Gastrocnemius medialis (tissue), 4 donors: Measurements from ENCODE around the gene AMFR. TPM values are rescaled to one million over a fixed set of nuclear protein-coding genes. Genes with fewer than 3 reads are reported as not detected.

Experiments
- ATAC-seq, 2 donors: fragments of 150-250 bp; one replicate each; pipeline ENCODE4 v1.9.1; 2016
- DNase-seq, 2 donors: peaks; one replicate each; pipeline ENCODE4 v3.0.0-alpha.2; 2019
- H3K27ac ChIP-seq, 4 donors: fragments of 200-600 bp; sonication (generic); 1 replicate in 1 of 4; 2 replicates in 3 of 4; pipeline ENCODE4 v1.5.1; 2016 to 2018; ENCODE audit warnings: mild to moderate bottlenecking in 2 of 4, moderate library complexity in 1 of 4
- H3K27me3 ChIP-seq, 3 donors: fragments of 200-600 bp; sonication (generic) in 2 of 3; 1 replicate in 1 of 3; 2 replicates in 2 of 3; pipeline versions ENCODE4 v1.5.1 to v1.6.0; 2016 to 2019; ENCODE audit warnings: mild to moderate bottlenecking in 1 of 3, moderate library complexity in 1 of 3
- H3K36me3 ChIP-seq, 2 donors: fragments of 200-600 bp; sonication (generic) in 1 of 2; one replicate each; pipeline ENCODE4 v1.5.1; 2017 to 2018
- H3K4me1 ChIP-seq, 2 donors: fragments of 200-600 bp; sonication (generic) in 1 of 2; one replicate each; pipeline ENCODE4 v1.5.1; 2016 to 2017; ENCODE audit warnings: mild to moderate bottlenecking in 2 of 2
- H3K4me3 ChIP-seq, 4 donors: fragments of 200-600 bp; sonication (generic) in 3 of 4; 1 replicate in 1 of 4; 2 replicates in 3 of 4; pipeline ENCODE4 v1.5.1; 2016 to 2019; ENCODE audit warnings: mild to moderate bottlenecking in 2 of 4
- H3K9me3 ChIP-seq, 3 donors: fragments of 200-600 bp; sonication (generic) in 2 of 3; 1 replicate in 1 of 3; 2 replicates in 2 of 3; pipeline ENCODE4 v1.5.1; 2016 to 2019
- POLR2A ChIP-seq, 2 donors: fragments of 450-650 bp; IDR thresholded peaks; one replicate each; pipeline ENCODE4 v1.6.1; 2017; ENCODE audit warnings: antibody characterized with exemption in 2 of 2, mild to moderate bottlenecking in 2 of 2, moderate library complexity in 2 of 2
- in situ Hi-C, 4 donors: fragments of 200-750 bp; cut with MboI; loops; one replicate each; pipeline versions ENCODE4 v1.15.0 to v1.8.0; 2017; ENCODE audit warnings: low sequenced_read_pairs in 4 of 4
- intact Hi-C: fragments of 100-400 bp; cut with DNase I; formaldehyde crosslinking; loops from one replicate; pipeline ENCODE4 v1.15.1; 2023; ENCODE audit warnings: low total_unique reads
- total RNA-seq, 4 donors: library from RNA; depleted of rRNA; stranded (reverse); fragments of >200 nt; gene quantifications; one replicate each; pipeline versions ENCODE4 v1.1.0 to v1.2.3, GENCODE V29; 2016
- TF ChIP-seq, protein P1 (sequence below), 5 experiments: fragments of 450-650 bp in 3 of 5; fragments of 200-600 bp in 2 of 5; sonication (generic) in 2 of 5; IDR thresholded peaks in 4 of 5; conservative IDR thresholded peaks in 1 of 5; 1 replicate in 4 of 5; 2 replicates in 1 of 5; pipeline ENCODE4 v1.5.1; 2016 to 2019; ENCODE audit warnings: antibody characterized with exemption in 5 of 5, mild to moderate bottlenecking in 3 of 5, moderate library complexity in 3 of 5

Gene AMFR
- total RNA-seq, 4 donors from 2014 or later: 349 to 951 (median 571) TPM

DNA sequence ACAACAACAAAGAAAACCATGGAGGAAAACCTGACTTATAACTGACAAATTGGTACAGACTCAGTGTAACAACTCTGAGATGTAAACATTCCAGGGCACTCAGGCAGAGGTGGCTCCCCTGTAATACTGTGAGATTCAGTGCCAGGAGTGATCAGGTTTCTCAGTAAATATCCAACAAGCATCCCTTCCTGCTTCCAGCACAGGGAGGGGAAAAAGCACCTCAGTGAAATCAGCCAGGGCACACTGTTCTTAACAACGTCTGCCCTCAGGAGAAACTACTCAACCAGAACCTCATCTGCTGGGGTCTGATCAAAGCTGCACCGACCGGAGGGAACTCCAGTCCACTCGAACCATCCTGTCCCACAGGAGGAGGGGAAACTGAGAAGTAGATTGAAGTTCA lies 52.3 kb downstream of the AMFR start:
- Histone ChIP-seq H3K4me1 (peaks cover 35 to 51% of the 10 kb centered on the region in 2 donors), H3K36me3 (peaks cover 0 to 13% of the 10 kb centered on the region in 2 donors), H3K27ac (peak overlapping the region; percentile 41 to 67 (median 55)), H3K27me3 (no peaks in the 10 kb centered on the region), H3K4me3 (no peak overlapping the region), H3K9me3 (no peaks in the 10 kb centered on the region)
- ATAC-seq (peak; percentile 42 to 43), DNase-seq (no peak)
- in situ Hi-C loops: no loop called here
- intact Hi-C loops: no loop called here
- no peak for TF ChIP-seq POLR2A (IDR thresholded peaks at IDR 0.05)
- TF ChIP-seq, protein P1, sequence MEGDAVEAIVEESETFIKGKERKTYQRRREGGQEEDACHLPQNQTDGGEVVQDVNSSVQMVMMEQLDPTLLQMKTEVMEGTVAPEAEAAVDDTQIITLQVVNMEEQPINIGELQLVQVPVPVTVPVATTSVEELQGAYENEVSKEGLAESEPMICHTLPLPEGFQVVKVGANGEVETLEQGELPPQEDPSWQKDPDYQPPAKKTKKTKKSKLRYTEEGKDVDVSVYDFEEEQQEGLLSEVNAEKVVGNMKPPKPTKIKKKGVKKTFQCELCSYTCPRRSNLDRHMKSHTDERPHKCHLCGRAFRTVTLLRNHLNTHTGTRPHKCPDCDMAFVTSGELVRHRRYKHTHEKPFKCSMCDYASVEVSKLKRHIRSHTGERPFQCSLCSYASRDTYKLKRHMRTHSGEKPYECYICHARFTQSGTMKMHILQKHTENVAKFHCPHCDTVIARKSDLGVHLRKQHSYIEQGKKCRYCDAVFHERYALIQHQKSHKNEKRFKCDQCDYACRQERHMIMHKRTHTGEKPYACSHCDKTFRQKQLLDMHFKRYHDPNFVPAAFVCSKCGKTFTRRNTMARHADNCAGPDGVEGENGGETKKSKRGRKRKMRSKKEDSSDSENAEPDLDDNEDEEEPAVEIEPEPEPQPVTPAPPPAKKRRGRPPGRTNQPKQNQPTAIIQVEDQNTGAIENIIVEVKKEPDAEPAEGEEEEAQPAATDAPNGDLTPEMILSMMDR (IDR thresholded peaks at IDR 0.05 in 4 of 5, conservative IDR thresholded peaks at IDR 0.05 in 1 of 5): no peak

DNA sequence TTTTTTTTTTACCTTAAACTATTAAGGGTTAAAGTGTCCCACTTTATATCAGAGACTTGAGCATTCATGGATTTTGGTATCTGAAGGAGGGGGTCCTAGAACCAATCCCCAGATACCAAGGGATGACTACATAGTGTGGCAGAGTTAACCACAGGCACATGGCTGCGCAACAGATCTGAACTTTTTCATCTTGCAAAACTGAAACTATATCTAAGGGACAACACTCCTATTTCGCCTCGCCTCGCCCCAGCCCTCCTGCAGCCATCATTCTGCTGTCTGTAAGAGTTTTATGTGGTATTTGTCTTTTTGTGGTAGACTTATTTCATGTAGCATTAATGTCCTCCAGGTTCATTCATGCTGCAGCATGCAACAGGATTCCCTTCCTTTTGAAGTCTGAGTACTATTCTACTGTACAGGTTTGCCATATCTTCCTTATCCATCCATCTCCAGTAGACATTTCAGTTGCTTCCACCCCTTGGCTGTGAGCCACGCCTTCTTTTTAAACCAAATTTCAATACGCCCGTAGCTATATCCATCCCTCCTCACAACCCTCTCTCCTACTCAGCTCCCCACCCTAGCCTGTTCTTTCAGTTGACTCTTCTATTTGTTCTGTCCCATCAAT lies 53.2 kb downstream of the AMFR start:
- Histone ChIP-seq H3K9me3 (no peaks in the 10 kb centered on the region), H3K27me3 (no peaks in the 10 kb centered on the region), H3K4me3 (no peak overlapping the region), H3K4me1 (peaks cover 35 to 58% of the 10 kb centered on the region in 2 donors), H3K36me3 (peaks cover 0 to 22% of the 10 kb centered on the region in 2 donors), H3K27ac (peak overlapping the region in 3 of 4 donors; percentile 52 to 68 (median 58))
- TF ChIP-seq, protein P1 (IDR thresholded peaks at IDR 0.05 in 4 of 5, conservative IDR thresholded peaks at IDR 0.05 in 1 of 5): no peak
- TF ChIP-seq POLR2A (IDR thresholded peaks at IDR 0.05): no peak
- peak; percentile 50 to 57 for ATAC-seq
- in situ Hi-C loops: no loop called here
- DNase-seq: no peak
- intact Hi-C loops: no loop called here

DNA sequence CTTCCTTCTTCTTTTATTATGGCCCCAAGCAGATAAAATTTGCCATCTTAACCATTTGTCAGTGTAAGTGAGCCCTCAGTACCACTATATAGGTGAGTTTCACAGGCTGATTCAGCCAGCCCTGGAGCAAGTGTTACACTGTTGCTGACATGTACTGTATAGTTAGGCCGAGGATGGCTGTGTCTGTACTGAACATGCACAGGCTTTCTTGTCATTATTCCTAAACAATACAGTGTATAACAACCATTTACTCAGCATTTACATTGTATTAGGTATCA lies 53.7 kb downstream of the AMFR start:
- Histone ChIP-seq H3K9me3 (no peaks in the 10 kb centered on the region), H3K4me3 (no peak overlapping the region), H3K36me3 (peaks cover 0 to 27% of the 10 kb centered on the region in 2 donors), H3K4me1 (peaks cover 35 to 58% of the 10 kb centered on the region in 2 donors), H3K27me3 (no peaks in the 10 kb centered on the region), H3K27ac (peak overlapping the region; percentile 16 to 68 (median 56))
- ATAC-seq (no peak), DNase-seq (no peak)
- intact Hi-C loops: no loop called here
- in situ Hi-C loops: no loop called here
- TF ChIP-seq POLR2A (IDR thresholded peaks at IDR 0.05): no peak
- TF ChIP-seq, protein P1 (IDR thresholded peaks at IDR 0.05 in 4 of 5, conservative IDR thresholded peaks at IDR 0.05 in 1 of 5): no peak

DNA sequence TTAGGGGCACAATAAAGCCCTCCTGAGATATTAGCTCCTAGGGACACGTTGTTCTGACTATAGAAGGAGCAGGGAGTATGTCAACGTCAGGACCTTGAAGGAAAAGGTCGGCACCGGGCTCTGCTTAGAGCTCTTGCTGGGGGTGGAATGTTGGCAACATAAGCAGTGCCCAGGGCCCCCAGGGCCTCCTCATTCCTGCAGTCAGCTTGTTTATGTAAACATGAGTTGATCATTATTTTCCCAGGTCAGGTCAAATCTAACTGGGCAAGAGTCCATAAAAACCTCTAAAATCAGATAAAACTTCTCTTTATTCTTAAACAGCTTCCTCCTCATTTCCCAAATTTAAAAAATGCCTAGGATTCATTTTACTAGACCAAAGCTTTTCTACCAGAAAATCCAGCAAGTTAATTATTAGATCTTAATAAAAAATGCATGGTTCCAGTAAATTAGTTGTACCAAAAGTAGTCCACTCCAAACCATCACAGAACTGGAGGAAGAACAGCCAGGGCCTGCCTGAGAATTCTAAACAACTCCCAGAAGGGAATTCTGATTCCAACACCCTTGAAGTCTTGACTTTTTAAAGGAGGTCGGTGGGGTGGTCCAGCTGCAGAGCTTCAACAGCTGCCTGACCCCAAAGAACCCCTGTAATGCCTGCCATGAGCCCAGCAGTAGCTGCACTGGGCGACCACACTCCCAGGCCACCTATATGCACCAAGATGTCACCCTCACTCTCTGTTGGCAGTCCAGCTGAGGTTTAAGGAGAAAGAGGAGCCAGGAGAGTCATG lies 54.3 kb downstream of the AMFR start:
- ATAC-seq (peak in 1 of 2 donors; percentile 34), DNase-seq (no peak)
- TF ChIP-seq, protein P1 (IDR thresholded peaks at IDR 0.05 in 4 of 5, conservative IDR thresholded peaks at IDR 0.05 in 1 of 5): no peak
- no peak for TF ChIP-seq POLR2A (IDR thresholded peaks at IDR 0.05)
- no peak overlapping the region for H3K4me3 ChIP-seq
- H3K27ac ChIP-seq: peak overlapping the region; percentile 16 to 68 (median 56)
- H3K9me3 ChIP-seq: no peaks in the 10 kb centered on the region
- intact Hi-C loops (no loop called here), in situ Hi-C loops (no loop called here)
- no peaks in the 10 kb centered on the region for H3K27me3 ChIP-seq
- H3K36me3 ChIP-seq: peaks cover 0 to 31% of the 10 kb centered on the region in 2 donors
- H3K4me1 ChIP-seq: peaks cover 35 to 58% of the 10 kb centered on the region in 2 donors
